HepG2 (cell line): ENCODE measurements around the gene SIAE. TPM values are rescaled to one million over a fixed set of nuclear protein-coding genes. Genes with fewer than 3 reads are reported as not detected.

Experiments
- ATAC-seq: fragments of 200-7000 bp; cut with Tn5 transposase; 3 replicates; pipeline ENCODE4 v1.9.1; 2020; ENCODE audit warnings: mild to moderate bottlenecking, moderate library complexity
- BruUV-seq: library from RNA; stranded (reverse); fragments of 400-500 nt; replicated peaks from 2 replicates; lab custom pipeline; 2021; lab: Mats Ljungman, UMichigan
- CTCF ChIA-PET: fragments of 300-600 bp; formaldehyde crosslinking; extraction: SDS; loops from one replicate; lab custom pipeline; 2021; ENCODE audit warnings: low total read pairs, inconsistent platforms, low intra/inter-chr PET ratio; lab: Yijun Ruan, JAX
- POLR2A ChIA-PET: fragments of 350-600 bp; sonication (Branson Sonifier 250); formaldehyde crosslinking; loops from one replicate; lab custom pipeline; 2020; ENCODE audit warnings: antibody characterized with exemption, inconsistent platforms; lab: Yijun Ruan, JAX
- DNase-seq: peaks from one replicate; pipeline ENCODE4 v3.0.0-alpha.2; 2015; ENCODE audit warnings: low spot score
- FAIRE-seq: peaks from 3 replicates; lab custom pipeline; 2011; peaks lifted over from hg19 to GRCh38; lab: Jason Lieb, UNC
- H2AFZ ChIP-seq: one replicate; pipeline ENCODE4 v1.6.1; 2011; ENCODE audit warnings: low read length, inconsistent platforms
- H3K27ac ChIP-seq: fragments of 300-600 bp; 3 replicates; pipeline ENCODE4 v1.8.0; 2011; ENCODE audit warnings: mixed run types, mild to moderate bottlenecking, mixed read lengths, low read length, inconsistent platforms; ENCODE audit not compliant: insufficient read depth; ENCODE audit errors: extremely low read length
- H3K27me3 ChIP-seq, 2 experiments: fragments of 200-600 bp in 1 of 2; 2 replicates in 1 of 2; 3 replicates in 1 of 2; pipeline versions ENCODE4 v1.6.0 to v1.8.0; 2011; ENCODE audit warnings: low read length in 2 of 2, mild to moderate bottlenecking in 2 of 2, moderate library complexity in 2 of 2, inconsistent platforms in 1 of 2; ENCODE audit not compliant: insufficient read depth in 2 of 2, control insufficient read depth in 1 of 2
- H3K36me3 ChIP-seq, 2 experiments: fragments of 200-600 bp in 1 of 2; replicated peaks in 1 of 2; 2 replicates in 1 of 2; 3 replicates in 1 of 2; pipeline versions ENCODE4 v1.5.1 to v1.8.0; 2011; ENCODE audit warnings: low read length in 2 of 2, inconsistent platforms in 1 of 2; ENCODE audit not compliant: insufficient read depth in 2 of 2, control insufficient read depth in 1 of 2
- H3K4me1 ChIP-seq: 2 replicates; pipeline ENCODE4 v1.5.1; 2012; ENCODE audit warnings: low read length, inconsistent platforms; ENCODE audit not compliant: insufficient read depth
- H3K4me2 ChIP-seq: 2 replicates; pipeline ENCODE4 v1.6.0; 2011; ENCODE audit warnings: low read depth, low read length, inconsistent platforms
- H3K4me3 ChIP-seq, 3 experiments: fragments of 200-600 bp in 1 of 3; sonication (generic), shearing (Covaris generic) in 1 of 3; replicated peaks in 1 of 3; 2 replicates each; pipeline ENCODE4 v1.5.1; 2011 to 2016; ENCODE audit warnings: low read length in 3 of 3, inconsistent platforms in 2 of 3, low read depth in 2 of 3, mild to moderate bottlenecking in 2 of 3, control low read depth in 1 of 3, mixed read lengths in 1 of 3; ENCODE audit not compliant: insufficient read depth in 1 of 3
- H3K79me2 ChIP-seq: one replicate; pipeline ENCODE4 v1.6.1; 2011; ENCODE audit warnings: low read length, inconsistent platforms; ENCODE audit not compliant: insufficient read depth
- H3K9ac ChIP-seq: 2 replicates; pipeline ENCODE4 v1.6.0; 2011; ENCODE audit warnings: mild to moderate bottlenecking, low read depth, low read length, inconsistent platforms; ENCODE audit not compliant: insufficient read depth
- H3K9me3 ChIP-seq: 2 replicates; pipeline ENCODE4 v1.5.1; 2012; ENCODE audit warnings: mild to moderate bottlenecking, low read length
- H4K20me1 ChIP-seq: 2 replicates; pipeline ENCODE4 v1.6.0; 2011; ENCODE audit warnings: inconsistent platforms, mild to moderate bottlenecking, low read length, moderate library complexity; ENCODE audit not compliant: insufficient read depth
- DPF2 ChIP-seq: sonication (generic); formaldehyde crosslinking; IDR thresholded peaks from 2 replicates; pipeline ENCODE4 v1.4.0; 2020; ENCODE audit warnings: mild to moderate bottlenecking, low read depth, missing genetic modification reagents, borderline replicate concordance
- KDM2A ChIP-seq: sonication (generic); formaldehyde crosslinking; IDR thresholded peaks from 2 replicates; pipeline ENCODE4 v1.4.0; 2020; ENCODE audit warnings: low read depth, missing genetic modification reagents, borderline replicate concordance
- TEF ChIP-seq: sonication (generic); formaldehyde crosslinking; IDR thresholded peaks from 2 replicates; pipeline ENCODE4 v1.5.0; 2020; ENCODE audit warnings: missing genetic modification reagents
- TGIF2 ChIP-seq: IDR thresholded peaks from 2 replicates; pipeline ENCODE4 v1.6.1; 2016; ENCODE audit warnings: control low read depth, missing compliant biosample characterization
- TOPORS ChIP-seq: sonication (generic); formaldehyde crosslinking; IDR thresholded peaks from 2 replicates; pipeline ENCODE4 v1.8.0; 2023; ENCODE audit warnings: mild to moderate bottlenecking, missing genetic modification reagents
- U2AF2 ChIP-seq: fragments of 200-400 bp; formaldehyde crosslinking; IDR thresholded peaks from 2 replicates; pipeline ENCODE4 v1.6.1; 2017; ENCODE audit warnings: low read depth, mild to moderate bottlenecking, low read length
- ZNF280D ChIP-seq: sonication (generic); formaldehyde crosslinking; IDR thresholded peaks from 2 replicates; pipeline ENCODE4 v1.5.1; 2020; ENCODE audit warnings: mild to moderate bottlenecking, missing genetic modification reagents
- ZNF644 ChIP-seq: IDR thresholded peaks from 2 replicates; pipeline ENCODE4 v1.6.1; 2016; ENCODE audit warnings: low read depth
- ZNF800 ChIP-seq: sonication (generic); formaldehyde crosslinking; IDR thresholded peaks from 2 replicates; pipeline ENCODE4 v1.4.0; 2020; ENCODE audit warnings: missing genetic modification reagents
- WGBS: methylation state at CpG from one replicate; pipeline ENCODE4 v1.1.6; 2017; ENCODE audit warnings: low lambda C conversion rate; 5-methylcytosine and 5-hydroxymethylcytosine counted together
- in situ Hi-C: cut with HindIII; loops from 2 replicates; pipeline ENCODE4 v1.10.0; 2017; ENCODE audit warnings: low pct_unique_long_range_greater_than_20kb; ENCODE audit not compliant: extremely low pct_ligation_motif_present
- intact Hi-C: fragments of 100-400 bp; cut with micrococcal nuclease; formaldehyde crosslinking; loops from one replicate; pipeline ENCODE4 v1.10.0; 2022; ENCODE audit not compliant: unreplicated experiment
- polyA plus RNA-seq, 8 experiments: library from polyadenylated mRNA; depleted of rRNA in 3 of 8; stranded (reverse) in 7 of 8; unstranded in 1 of 8; fragments of >200 nt; fragmentation: Illumina TruSeq in 4 of 8; extraction: Trizol in 4 of 8; gene quantifications; 2 replicates each; pipeline versions ENCODE4 v1.2.1 to v1.2.3, GENCODE V29; 2011 to 2016; ENCODE audit warnings: low read depth in 4 of 8, missing spikeins in 1 of 8, mixed read lengths in 1 of 8; ENCODE audit not compliant: insufficient read depth in 1 of 8
- total RNA-seq, 5 experiments: library from RNA; depleted of rRNA; stranded (reverse); fragments of >200 nt; fragmentation: Illumina TruSeq; extraction: Trizol; gene quantifications; 2 replicates each; pipeline ENCODE4 v1.2.3, GENCODE V29; 2016; ENCODE audit warnings: low read depth in 1 of 5

The SIAE gene
- total and polyA plus RNA-seq, 2 of the 13 experiments (the other 11 are each of a cell fraction or from before 2014, with no cell fraction given), result 7.0 to 22.4 TPM

- CTCF ChIA-PET, result no interaction called here
- H3K27me3 ChIP-seq, result peaks cover 0 to 16% of the 10 kb centered on the region in 2 experiments; a peak in 2 of 5 replicates
- no peak for TF ChIP-seq ZNF644 (CRISPR knock-in tag)
- no peak for TF ChIP-seq ZNF800 (CRISPR knock-in tag)
- TF ChIP-seq TEF, result no peak
- no peak for TF ChIP-seq KDM2A (CRISPR knock-in tag)
- TF ChIP-seq, all 625 proteins: peak for 0
- WGBS, result 0% methylated on average over 1 of the region's 5 CpGs
- POLR2A ChIA-PET, result no interaction called here
- Histone ChIP-seq H4K20me1 (no peaks in the 10 kb centered on the region), H3K4me1 (no peaks in the 10 kb centered on the region), H3K36me3 (no peaks in the 10 kb centered on the region), H3K4me3 (no peak within 1 kb of the TSS), H3K9ac (no peak within 1 kb of the TSS), H2AFZ (no peak within 1 kb of the TSS), H3K27ac (no peak within 1 kb of the TSS), H3K4me2 (no peak within 1 kb of the TSS), H3K79me2 (no peaks in the 10 kb centered on the region), H3K9me3 (no peaks in the 10 kb centered on the region)
- intact Hi-C loops, result no loop called here
- no peak for FAIRE-seq
- BruUV-seq, result no TSS peak
- in situ Hi-C loops, result no loop called here
- ATAC-seq, result no peak
- no peak for DNase-seq
Measured at GRCh38 chr11:124611064-124611463, 62.5 kb downstream of the SIAE start, which contains the start of gene PANX3. PANX3 (plus strand) TSS chr11:124611428; CDS start chr11:124611557, 129 bp downstream.

- intact Hi-C loops, result no loop called here
- no peak for FAIRE-seq
- DNase-seq, result no peak
- ChIA-PET POLR2A (no interaction called here), CTCF (no interaction called here)
- Histone ChIP-seq H3K79me2 (no peaks in the 10 kb centered on the region), H3K27ac (no peak overlapping the region), H3K4me2 (no peak overlapping the region), H3K27me3 (peaks cover 0 to 14% of the 10 kb centered on the region in 2 experiments; a peak in 2 of 5 replicates), H3K9ac (no peak overlapping the region), H3K4me3 (no peak overlapping the region), H3K9me3 (no peaks in the 10 kb centered on the region), H4K20me1 (no peaks in the 10 kb centered on the region), H2AFZ (no peak overlapping the region), H3K36me3 (no peaks in the 10 kb centered on the region), H3K4me1 (no peaks in the 10 kb centered on the region)
- no peak for ATAC-seq
- in situ Hi-C loops, result no loop called here
- no TSS peak for BruUV-seq
- 47% methylated on average over 2 of the region's 2 CpGs for WGBS
- TF ChIP-seq DPF2 (no peak), TGIF2 (CRISPR knock-in tag) (no peak), TOPORS (CRISPR knock-in tag) (no peak), U2AF2 (no peak), ZNF280D (CRISPR knock-in tag) (no peak)
Measured at GRCh38 chr11:124610295-124610694, 63.2 kb downstream of the SIAE start.
